ENCODE measurements around the gene RSKR.

DNA sequence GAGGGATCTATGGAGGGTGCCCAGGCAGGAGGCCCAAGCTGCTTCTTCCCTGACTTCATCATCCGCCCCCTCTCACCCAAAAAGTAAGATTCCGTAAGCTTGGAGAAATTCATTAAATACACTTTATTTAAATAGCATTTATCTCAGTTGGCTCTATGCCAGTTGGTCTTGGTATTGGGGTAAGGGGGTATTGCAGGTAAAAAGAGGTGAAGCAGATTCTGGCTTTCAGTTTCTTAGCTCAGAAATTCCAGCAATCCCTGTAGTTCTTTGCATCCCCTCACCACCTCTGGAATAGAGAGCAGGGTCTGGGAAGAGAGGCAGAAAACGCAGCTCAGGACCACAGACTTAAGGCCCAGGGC lies 36.5 kb downstream of the RSKR start:
- TF ChIP-seq POLR2A (IDR thresholded peaks at IDR 0.05; ENCODE audit: low read depth, low read length) = no peak
- no peak for TF ChIP-seq ELK1 (IDR thresholded peaks at IDR 0.05; ENCODE audit: borderline replicate concordance, low read depth, low read length)
- TF ChIP-seq RAD21 (IDR thresholded peaks at IDR 0.05; ENCODE audit: low read length) = no peak
- TF ChIP-seq CTCF (conservative IDR thresholded peaks at IDR 0.05; ENCODE audit: low read depth, low read length) = no peak
- TF ChIP-seq BHLHE40 (IDR thresholded peaks at IDR 0.05; ENCODE audit: low read depth, low read length) = no peak
